Thyroid gland (tissue), 4 donors: Measurements from ENCODE around the gene TCF7L1.

Experiments used
- CTCF ChIP-seq, 6 experiments: fragments of 200-600 bp in 3 of 6; fragments of 450-650 bp in 3 of 6; sonication (generic) in 3 of 6; IDR thresholded peaks; one replicate each; pipeline ENCODE4 v1.5.1; 2016 to 2019; ENCODE audit warnings: antibody characterized with exemption in 6 of 6, mild to moderate bottlenecking in 2 of 6, inconsistent platforms in 1 of 6, moderate library complexity in 1 of 6
- POLR2A ChIP-seq, 2 donors: fragments of 450-650 bp; IDR thresholded peaks; one replicate each; pipeline ENCODE4 v1.6.1; 2017; ENCODE audit warnings: antibody characterized with exemption in 2 of 2, mild to moderate bottlenecking in 2 of 2, moderate library complexity in 1 of 2

- no peak for TF ChIP-seq CTCF (IDR thresholded peaks at IDR 0.05)
- TF ChIP-seq POLR2A (IDR thresholded peaks at IDR 0.05) = no peak
Measured at GRCh38 chr2:85326406-85327159, 193.4 kb downstream of the TCF7L1 start.
